ENCODE results near the gene VPS37D. TPM values are rescaled to one million over a fixed set of nuclear protein-coding genes. Genes with fewer than 3 reads are reported as not detected.
A peak's percentile ranks its signal among the peaks of the same experiment; 100 is the strongest.

VPS37D gene
- total RNA-seq, 2 donors from 2014 or later = 0.62 to 2.0 TPM

DNA sequence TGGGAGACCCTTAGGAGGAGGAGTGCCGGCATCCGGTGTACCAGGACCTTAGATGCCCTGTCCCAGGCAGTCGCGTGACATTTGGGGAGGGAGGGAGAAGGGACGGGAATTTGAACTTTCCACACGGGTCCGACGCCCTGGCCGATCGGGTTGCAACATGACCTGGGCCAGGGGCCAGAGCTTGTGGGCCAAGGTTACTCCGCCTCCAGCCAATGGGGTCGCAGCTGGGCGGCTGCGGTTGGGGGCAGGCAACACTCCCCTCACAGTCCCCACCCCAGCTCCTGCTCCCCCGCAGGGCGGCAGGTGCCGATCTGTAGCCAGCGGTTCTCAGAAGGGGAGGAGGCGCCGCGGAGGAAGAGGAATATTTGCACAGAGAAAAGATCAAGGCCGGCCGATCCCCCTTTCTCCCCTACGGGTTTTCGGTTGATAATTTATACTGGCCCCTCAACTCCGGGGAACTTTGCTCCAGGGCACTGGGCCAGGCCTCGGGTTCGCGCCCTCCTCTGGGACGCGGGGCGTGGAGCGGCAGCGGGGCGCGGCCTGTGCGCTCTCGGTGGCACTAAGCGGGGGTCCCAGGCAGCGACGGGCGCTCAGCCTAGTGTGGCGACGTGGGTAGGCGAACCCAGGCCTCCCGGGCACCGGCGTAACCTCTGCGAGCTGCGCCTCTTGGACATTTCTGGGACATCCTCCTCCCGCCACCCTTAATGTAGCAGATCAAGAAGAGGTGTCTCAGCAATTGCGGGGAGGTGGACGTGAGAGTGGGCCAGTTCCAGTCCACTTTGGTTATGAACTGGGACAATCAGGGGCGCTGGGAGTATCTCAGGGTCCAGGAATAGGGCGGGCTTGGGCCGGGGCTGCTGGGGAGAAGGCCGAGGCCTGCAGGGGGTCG, 44.5 kb upstream of the VPS37D start:
- intact Hi-C loops (cut with DNase I) = no loop called here
- peaks cover 8% of the 10 kb centered on the region for H3K4me1 ChIP-seq
- peak; percentile 59 for DNase-seq
- no peak for TF ChIP-seq CTCF (IDR thresholded peaks at IDR 0.05)
- H3K27me3 ChIP-seq = peaks cover 19% of the 10 kb centered on the region
- H3K4me3 ChIP-seq = peak overlapping the region; percentile 52
- peak overlapping the region in 1 of 2 donors; percentile 26 for H3K9ac ChIP-seq (ENCODE audit: low read depth in 2 of 2, low read length in 2 of 2)
- H3K9me3 ChIP-seq = no peaks in the 10 kb centered on the region
- no peak overlapping the region for H3K27ac ChIP-seq
- H3K36me3 ChIP-seq = no peaks in the 10 kb centered on the region

DNA sequence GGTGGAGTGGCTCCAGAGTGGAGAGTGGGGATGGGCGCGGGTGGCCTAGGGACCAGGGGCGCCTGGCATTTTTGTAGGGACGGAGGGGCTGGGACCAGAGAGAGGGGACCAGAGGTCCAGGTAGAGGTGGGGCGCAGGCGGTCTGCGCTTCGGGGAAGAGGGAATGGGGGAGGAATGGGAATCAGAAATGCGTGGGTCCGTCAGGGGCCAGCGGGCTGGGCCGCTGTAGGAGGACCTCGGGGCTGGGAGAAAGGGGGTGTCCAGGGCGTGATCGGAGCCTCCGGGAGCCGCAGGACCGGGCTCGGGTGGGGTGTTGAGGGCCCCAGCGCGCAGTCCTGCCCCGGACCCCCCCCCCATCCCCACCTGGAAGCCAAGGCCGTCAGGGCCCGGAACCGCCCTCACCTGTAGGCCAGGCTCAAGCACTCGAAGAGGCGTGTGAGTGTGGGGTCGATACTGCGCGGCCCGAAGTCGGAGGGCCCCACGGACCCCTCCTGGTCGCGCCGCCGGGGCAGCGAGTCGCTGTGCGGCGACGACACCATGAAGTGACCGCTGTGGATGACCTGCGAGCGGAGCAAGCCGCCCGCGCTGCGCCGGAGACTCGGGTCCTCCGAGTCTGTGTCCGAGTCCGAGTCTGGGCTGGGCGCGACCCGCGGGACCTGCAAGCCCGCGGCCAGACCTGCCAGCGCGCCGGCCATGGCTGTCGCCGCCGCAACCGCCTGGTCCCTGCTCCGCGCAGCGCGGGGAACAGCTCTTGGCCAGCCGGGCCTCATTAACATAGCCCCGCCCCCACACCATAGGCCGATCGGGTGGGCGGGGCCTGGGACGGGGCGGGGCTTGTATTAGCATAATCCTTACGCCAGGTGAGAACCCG, 43.6 kb upstream of the VPS37D start, which contains the start of gene MLXIPL:
MLXIPL (minus strand) TSS at position 725 of the 871 bp plus-strand sequence; CDS start at position 695, 30 bp downstream.
- intact Hi-C loops (cut with DNase I) = no loop called here
- Histone ChIP-seq H3K4me1 (peaks cover 8% of the 10 kb centered on the region), H3K27ac (no peak within 1 kb of the TSS), H3K9ac (ENCODE audit: low read depth in 2 of 2, low read length in 2 of 2) (peak within 1 kb of the TSS; percentile 24 to 26), H3K36me3 (no peaks in the 10 kb centered on the region), H3K27me3 (peaks cover 19% of the 10 kb centered on the region), H3K9me3 (no peaks in the 10 kb centered on the region), H3K4me3 (peak within 1 kb of the TSS; percentile 52)
- DNase-seq = peak; percentile 95
- TF ChIP-seq CTCF (IDR thresholded peaks at IDR 0.05) = no peak

DNA sequence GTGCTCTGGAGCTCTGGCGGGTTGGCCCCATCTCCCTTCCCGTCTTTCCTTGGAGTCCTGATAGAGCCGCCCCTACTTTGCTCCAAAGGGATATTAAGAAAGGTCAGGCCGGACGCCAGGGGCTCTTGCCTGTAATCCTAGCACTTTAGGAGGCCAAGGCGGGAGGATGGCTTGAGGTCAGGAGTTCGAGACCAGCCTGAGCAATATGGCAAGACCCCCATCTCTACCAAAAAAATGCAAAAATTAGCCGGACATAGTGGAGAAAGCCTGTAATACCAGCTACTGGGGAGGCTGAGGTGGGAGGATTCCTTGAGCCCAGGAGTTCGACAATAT, 43.0 kb upstream of the VPS37D start:
- no peaks in the 10 kb centered on the region for H3K36me3 ChIP-seq
- peaks cover 19% of the 10 kb centered on the region for H3K27me3 ChIP-seq
- no peak overlapping the region for H3K27ac ChIP-seq
- peaks cover 8% of the 10 kb centered on the region for H3K4me1 ChIP-seq
- no peak for DNase-seq
- no peak overlapping the region for H3K9ac ChIP-seq (ENCODE audit: low read depth in 2 of 2, low read length in 2 of 2)
- H3K4me3 ChIP-seq = peak overlapping the region; percentile 52
- intact Hi-C loops (cut with DNase I) = no loop called here
- H3K9me3 ChIP-seq = no peaks in the 10 kb centered on the region
- TF ChIP-seq CTCF (IDR thresholded peaks at IDR 0.05) = no peak

GRCh38 chr7:73625276-73625675, 42.4 kb upstream of the VPS37D start:
- H3K27me3 ChIP-seq = peaks cover 19% of the 10 kb centered on the region

More at GRCh38 chr7:73625276-73625675, 42.4 kb upstream of the VPS37D start:
- H3K4me3 ChIP-seq = no peak overlapping the region
- H3K9me3 ChIP-seq = no peaks in the 10 kb centered on the region
- H3K36me3 ChIP-seq = no peaks in the 10 kb centered on the region
- no peak for DNase-seq
- peaks cover 8% of the 10 kb centered on the region for H3K4me1 ChIP-seq
- H3K9ac ChIP-seq (ENCODE audit: low read depth in 2 of 2, low read length in 2 of 2) = no peak overlapping the region
- intact Hi-C loops (cut with DNase I) = no loop called here
- TF ChIP-seq CTCF (IDR thresholded peaks at IDR 0.05) = no peak
- H3K27ac ChIP-seq = no peak overlapping the region

All from colonic mucosa (tissue), 4 donors.